HEK293 (cell line): ENCODE measurements around the gene CACNA2D1.

Experiments used
- CTCF ChIA-PET: fragments of 350-600 bp; formaldehyde crosslinking; extraction: SDS; loops from one replicate; lab custom pipeline; 2021; ENCODE audit warnings: antibody characterized with exemption; lab: Yijun Ruan, JAX
- POLR2A ChIA-PET: fragments of 300-600 bp; formaldehyde crosslinking; extraction: SDS; loops from one replicate; lab custom pipeline; 2020; ENCODE audit warnings: antibody characterized with exemption, inconsistent platforms; lab: Yijun Ruan, JAX
- H3K27ac ChIP-seq: fragments of 200-500 bp; sonication (Bioruptor generic); 2 replicates; pipeline ENCODE4 v1.5.1; 2014; ENCODE audit warnings: low read depth, low read length, control low read depth, inconsistent platforms; ENCODE audit errors: extremely low read depth
- H3K36me3 ChIP-seq, 2 experiments: fragments of 200-500 bp in 1 of 2; sonication (Bioruptor generic) in 1 of 2; 1 replicate in 1 of 2; 2 replicates in 1 of 2; pipeline ENCODE4 v1.5.1; 2014 to 2017; ENCODE audit warnings: inconsistent platforms in 2 of 2, low read length in 2 of 2; ENCODE audit not compliant: control insufficient read depth in 2 of 2, insufficient read depth in 1 of 2
- H3K4me1 ChIP-seq: fragments of 200-500 bp; sonication (Bioruptor generic); 2 replicates; pipeline ENCODE4 v1.5.1; 2014; ENCODE audit warnings: mild to moderate bottlenecking, low read length, inconsistent platforms; ENCODE audit not compliant: control insufficient read depth, insufficient read depth
- H3K4me3 ChIP-seq: 2 replicates; pipeline ENCODE4 v1.5.1; 2011; ENCODE audit warnings: low read depth, mild to moderate bottlenecking, control low read depth, low read length, moderate library complexity
- H3K9me3 ChIP-seq: fragments of 200-500 bp; sonication (Bioruptor generic); 2 replicates; pipeline ENCODE4 v1.5.1; 2014; ENCODE audit warnings: low read depth, low read length, inconsistent platforms; ENCODE audit not compliant: control insufficient read depth, insufficient read depth
- BCL11A ChIP-seq: fragments of 450-650 bp; formaldehyde crosslinking; IDR thresholded peaks from 2 replicates; pipeline ENCODE4 v1.5.1; 2016; ENCODE audit warnings: low read depth, missing biosample characterization, missing genetic modification characterization
- RBAK ChIP-seq: fragments of 450-650 bp; formaldehyde crosslinking; IDR thresholded peaks from 2 replicates; pipeline ENCODE4 v1.5.1; 2016; ENCODE audit warnings: missing biosample characterization, missing genetic modification characterization
- SALL2 ChIP-seq: fragments of 450-650 bp; formaldehyde crosslinking; IDR thresholded peaks from 2 replicates; pipeline ENCODE4 v1.5.0; 2017; ENCODE audit warnings: missing biosample characterization, mild to moderate bottlenecking, missing genetic modification characterization, borderline replicate concordance
- SP7 ChIP-seq: fragments of 450-650 bp; formaldehyde crosslinking; IDR thresholded peaks from 2 replicates; pipeline ENCODE4 v1.5.1; 2016; ENCODE audit warnings: missing biosample characterization, missing genetic modification characterization
- WT1 ChIP-seq: fragments of 450-650 bp; formaldehyde crosslinking; IDR thresholded peaks from 2 replicates; pipeline ENCODE4 v1.5.1; 2016; ENCODE audit warnings: missing biosample characterization, missing genetic modification characterization
- ZEB2 ChIP-seq: fragments of 450-650 bp; formaldehyde crosslinking; IDR thresholded peaks from 2 replicates; pipeline ENCODE4 v1.5.1; 2016; ENCODE audit warnings: missing biosample characterization, missing genetic modification characterization
- ZNF155 ChIP-seq: fragments of 450-650 bp; formaldehyde crosslinking; IDR thresholded peaks from 2 replicates; pipeline ENCODE4 v1.5.1; 2016; ENCODE audit warnings: missing biosample characterization, missing genetic modification characterization
- ZNF366 ChIP-seq: fragments of 450-650 bp; formaldehyde crosslinking; conservative IDR thresholded peaks from 2 replicates; pipeline ENCODE4 v1.5.1; 2016; ENCODE audit warnings: missing biosample characterization, missing genetic modification characterization
- ZNF426 ChIP-seq: fragments of 450-650 bp; formaldehyde crosslinking; IDR thresholded peaks from 2 replicates; pipeline ENCODE4 v1.5.1; 2017; ENCODE audit warnings: missing biosample characterization, missing genetic modification characterization, mild to moderate bottlenecking, inconsistent platforms, moderate library complexity
- ZNF548 ChIP-seq: fragments of 450-650 bp; formaldehyde crosslinking; IDR thresholded peaks from 2 replicates; pipeline ENCODE4 v1.5.1; 2016; ENCODE audit warnings: missing biosample characterization, missing genetic modification characterization
- ZNF596 ChIP-seq: fragments of 450-650 bp; IDR thresholded peaks from 2 replicates; pipeline ENCODE4 v1.5.0; 2018; ENCODE audit warnings: missing biosample characterization, mild to moderate bottlenecking, missing genetic modification characterization, moderate library complexity
- ZNF610 ChIP-seq: fragments of 450-650 bp; formaldehyde crosslinking; IDR thresholded peaks from 2 replicates; pipeline ENCODE4 v1.5.1; 2016; ENCODE audit warnings: missing biosample characterization, missing genetic modification characterization, borderline replicate concordance
- ZNF623 ChIP-seq: fragments of 450-650 bp; formaldehyde crosslinking; IDR thresholded peaks from 2 replicates; pipeline ENCODE4 v1.5.1; 2016; ENCODE audit warnings: missing biosample characterization, missing genetic modification characterization
- ZNF660 ChIP-seq: fragments of 450-650 bp; IDR thresholded peaks from 2 replicates; pipeline ENCODE4 v1.5.1; 2018; ENCODE audit warnings: missing biosample characterization, mild to moderate bottlenecking, missing genetic modification characterization
- ZNF785 ChIP-seq: fragments of 450-650 bp; formaldehyde crosslinking; IDR thresholded peaks from 2 replicates; pipeline ENCODE4 v1.5.1; 2016; ENCODE audit warnings: missing biosample characterization, missing genetic modification characterization
- TF ChIP-seq, protein P1 (sequence below): IDR thresholded peaks from 2 replicates; pipeline ENCODE4 v1.6.1; 2011; ENCODE audit warnings: mild to moderate bottlenecking, low read depth, low read length, borderline replicate concordance
- TF ChIP-seq, protein P2 (sequence below): fragments of 450-650 bp; formaldehyde crosslinking; IDR thresholded peaks from 2 replicates; pipeline ENCODE4 v1.5.1; 2016; ENCODE audit warnings: missing biosample characterization, missing genetic modification characterization
- TF ChIP-seq, protein P3 (sequence below): fragments of 450-650 bp; formaldehyde crosslinking; IDR thresholded peaks from 2 replicates; pipeline ENCODE4 v1.5.1; 2016; ENCODE audit warnings: missing biosample characterization, missing genetic modification characterization
- TF ChIP-seq, protein P4 (sequence below): fragments of 450-650 bp; formaldehyde crosslinking; IDR thresholded peaks from 2 replicates; pipeline ENCODE4 v1.5.1; 2016; ENCODE audit warnings: missing biosample characterization, missing genetic modification characterization
- TF ChIP-seq, protein P5 (sequence below): fragments of 450-650 bp; formaldehyde crosslinking; IDR thresholded peaks from 2 replicates; pipeline ENCODE4 v1.5.1; 2016; ENCODE audit warnings: missing biosample characterization, missing genetic modification characterization

The CACNA2D1 gene

DNA sequence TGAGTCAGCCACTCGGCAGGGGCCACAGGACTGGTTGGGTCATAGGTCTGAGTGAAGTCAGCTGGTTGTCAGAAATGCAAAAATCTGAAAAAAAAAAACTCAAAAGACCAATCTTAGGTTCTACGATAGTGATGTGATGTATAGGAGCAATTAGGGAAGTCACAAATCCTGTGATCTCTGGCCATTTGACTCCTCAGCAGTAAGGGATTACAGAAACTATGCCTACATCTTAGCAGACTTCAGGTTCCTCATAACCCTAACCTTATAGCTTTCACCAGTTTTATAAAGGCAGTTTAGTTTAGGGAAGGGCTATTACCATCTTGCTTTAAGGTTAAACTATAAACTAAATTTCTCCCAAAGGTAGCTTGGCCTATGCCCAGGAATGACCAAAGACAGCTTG is 510.6 kb downstream of the CACNA2D1 start:
- Histone ChIP-seq H3K4me1 (no peaks in the 10 kb centered on the region), H3K27ac (no peak overlapping the region), H3K4me3 (no peak overlapping the region), H3K36me3 (no peaks in the 10 kb centered on the region), H3K9me3 (no peaks in the 10 kb centered on the region)
- TF ChIP-seq ZNF623 (tag by site-specific recombination) (no peak), BCL11A (tag by site-specific recombination) (no peak), ZNF596 (tag by site-specific recombination) (no peak), ZEB2 (no peak), ZNF426 (tag by site-specific recombination) (no peak), SALL2 (tag by site-specific recombination) (no peak), ZNF610 (tag by site-specific recombination) (no peak), RBAK (no peak), ZNF785 (tag by site-specific recombination) (no peak), ZNF548 (tag by site-specific recombination) (no peak), ZNF366 (tag by site-specific recombination) (no peak), SP7 (tag by site-specific recombination) (no peak), WT1 (tag by site-specific recombination) (no peak), ZNF155 (tag by site-specific recombination) (no peak), ZNF660 (tag by site-specific recombination) (no peak)
- TF ChIP-seq, protein P1, sequence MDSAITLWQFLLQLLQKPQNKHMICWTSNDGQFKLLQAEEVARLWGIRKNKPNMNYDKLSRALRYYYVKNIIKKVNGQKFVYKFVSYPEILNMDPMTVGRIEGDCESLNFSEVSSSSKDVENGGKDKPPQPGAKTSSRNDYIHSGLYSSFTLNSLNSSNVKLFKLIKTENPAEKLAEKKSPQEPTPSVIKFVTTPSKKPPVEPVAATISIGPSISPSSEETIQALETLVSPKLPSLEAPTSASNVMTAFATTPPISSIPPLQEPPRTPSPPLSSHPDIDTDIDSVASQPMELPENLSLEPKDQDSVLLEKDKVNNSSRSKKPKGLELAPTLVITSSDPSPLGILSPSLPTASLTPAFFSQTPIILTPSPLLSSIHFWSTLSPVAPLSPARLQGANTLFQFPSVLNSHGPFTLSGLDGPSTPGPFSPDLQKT, result no peak
- TF ChIP-seq, protein P2, sequence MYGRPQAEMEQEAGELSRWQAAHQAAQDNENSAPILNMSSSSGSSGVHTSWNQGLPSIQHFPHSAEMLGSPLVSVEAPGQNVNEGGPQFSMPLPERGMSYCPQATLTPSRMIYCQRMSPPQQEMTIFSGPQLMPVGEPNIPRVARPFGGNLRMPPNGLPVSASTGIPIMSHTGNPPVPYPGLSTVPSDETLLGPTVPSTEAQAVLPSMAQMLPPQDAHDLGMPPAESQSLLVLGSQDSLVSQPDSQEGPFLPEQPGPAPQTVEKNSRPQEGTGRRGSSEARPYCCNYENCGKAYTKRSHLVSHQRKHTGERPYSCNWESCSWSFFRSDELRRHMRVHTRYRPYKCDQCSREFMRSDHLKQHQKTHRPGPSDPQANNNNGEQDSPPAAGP (tag by site-specific recombination), result no peak
- TF ChIP-seq, protein P3, sequence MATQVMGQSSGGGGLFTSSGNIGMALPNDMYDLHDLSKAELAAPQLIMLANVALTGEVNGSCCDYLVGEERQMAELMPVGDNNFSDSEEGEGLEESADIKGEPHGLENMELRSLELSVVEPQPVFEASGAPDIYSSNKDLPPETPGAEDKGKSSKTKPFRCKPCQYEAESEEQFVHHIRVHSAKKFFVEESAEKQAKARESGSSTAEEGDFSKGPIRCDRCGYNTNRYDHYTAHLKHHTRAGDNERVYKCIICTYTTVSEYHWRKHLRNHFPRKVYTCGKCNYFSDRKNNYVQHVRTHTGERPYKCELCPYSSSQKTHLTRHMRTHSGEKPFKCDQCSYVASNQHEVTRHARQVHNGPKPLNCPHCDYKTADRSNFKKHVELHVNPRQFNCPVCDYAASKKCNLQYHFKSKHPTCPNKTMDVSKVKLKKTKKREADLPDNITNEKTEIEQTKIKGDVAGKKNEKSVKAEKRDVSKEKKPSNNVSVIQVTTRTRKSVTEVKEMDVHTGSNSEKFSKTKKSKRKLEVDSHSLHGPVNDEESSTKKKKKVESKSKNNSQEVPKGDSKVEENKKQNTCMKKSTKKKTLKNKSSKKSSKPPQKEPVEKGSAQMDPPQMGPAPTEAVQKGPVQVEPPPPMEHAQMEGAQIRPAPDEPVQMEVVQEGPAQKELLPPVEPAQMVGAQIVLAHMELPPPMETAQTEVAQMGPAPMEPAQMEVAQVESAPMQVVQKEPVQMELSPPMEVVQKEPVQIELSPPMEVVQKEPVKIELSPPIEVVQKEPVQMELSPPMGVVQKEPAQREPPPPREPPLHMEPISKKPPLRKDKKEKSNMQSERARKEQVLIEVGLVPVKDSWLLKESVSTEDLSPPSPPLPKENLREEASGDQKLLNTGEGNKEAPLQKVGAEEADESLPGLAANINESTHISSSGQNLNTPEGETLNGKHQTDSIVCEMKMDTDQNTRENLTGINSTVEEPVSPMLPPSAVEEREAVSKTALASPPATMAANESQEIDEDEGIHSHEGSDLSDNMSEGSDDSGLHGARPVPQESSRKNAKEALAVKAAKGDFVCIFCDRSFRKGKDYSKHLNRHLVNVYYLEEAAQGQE (tag by site-specific recombination), result no peak
- TF ChIP-seq, protein P4, sequence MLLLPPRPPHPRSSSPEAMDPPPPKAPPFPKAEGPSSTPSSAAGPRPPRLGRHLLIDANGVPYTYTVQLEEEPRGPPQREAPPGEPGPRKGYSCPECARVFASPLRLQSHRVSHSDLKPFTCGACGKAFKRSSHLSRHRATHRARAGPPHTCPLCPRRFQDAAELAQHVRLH (tag by site-specific recombination), result no peak
- TF ChIP-seq, protein P5, sequence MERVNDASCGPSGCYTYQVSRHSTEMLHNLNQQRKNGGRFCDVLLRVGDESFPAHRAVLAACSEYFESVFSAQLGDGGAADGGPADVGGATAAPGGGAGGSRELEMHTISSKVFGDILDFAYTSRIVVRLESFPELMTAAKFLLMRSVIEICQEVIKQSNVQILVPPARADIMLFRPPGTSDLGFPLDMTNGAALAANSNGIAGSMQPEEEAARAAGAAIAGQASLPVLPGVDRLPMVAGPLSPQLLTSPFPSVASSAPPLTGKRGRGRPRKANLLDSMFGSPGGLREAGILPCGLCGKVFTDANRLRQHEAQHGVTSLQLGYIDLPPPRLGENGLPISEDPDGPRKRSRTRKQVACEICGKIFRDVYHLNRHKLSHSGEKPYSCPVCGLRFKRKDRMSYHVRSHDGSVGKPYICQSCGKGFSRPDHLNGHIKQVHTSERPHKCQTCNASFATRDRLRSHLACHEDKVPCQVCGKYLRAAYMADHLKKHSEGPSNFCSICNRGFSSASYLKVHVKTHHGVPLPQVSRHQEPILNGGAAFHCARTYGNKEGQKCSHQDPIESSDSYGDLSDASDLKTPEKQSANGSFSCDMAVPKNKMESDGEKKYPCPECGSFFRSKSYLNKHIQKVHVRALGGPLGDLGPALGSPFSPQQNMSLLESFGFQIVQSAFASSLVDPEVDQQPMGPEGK (tag by site-specific recombination), result no peak
- POLR2A ChIA-PET, result no interaction called here
- CTCF ChIA-PET, result no interaction called here
